Ovary (tissue), 9 donors: ENCODE measurements around the gene LTBR. TPM values are rescaled to one million over a fixed set of nuclear protein-coding genes. Genes with fewer than 3 reads are reported as not detected.

ENCODE experiments used
- DNase-seq, 5 donors: peaks; one replicate each; pipeline ENCODE4 v3.0.0-alpha.2; 2019 to 2020
- H3K27ac ChIP-seq, 2 donors: fragments of 200-600 bp; one replicate each; pipeline versions ENCODE4 v1.5.1 to v1.8.0; 2019 to 2022
- H3K27me3 ChIP-seq: fragments of 200-600 bp; one replicate; pipeline ENCODE4 v1.8.0; 2022
- H3K36me3 ChIP-seq: fragments of 200-600 bp; sonication (generic); one replicate; pipeline ENCODE4 v1.5.1; 2019
- H3K4me1 ChIP-seq: one replicate; pipeline ENCODE4 v1.8.1; 2013; ENCODE audit warnings: mild to moderate bottlenecking, moderate library complexity; ENCODE audit not compliant: insufficient read depth
- H3K4me3 ChIP-seq: fragments of 200-600 bp; sonication (generic); one replicate; pipeline ENCODE4 v1.5.1; 2017
- H3K9me3 ChIP-seq, 2 donors: fragments of 200-600 bp in 1 of 2; sonication (generic) in 1 of 2; one replicate each; pipeline versions ENCODE4 v1.5.1 to v1.8.1; 2013 to 2019; ENCODE audit warnings: mild to moderate bottlenecking in 1 of 2, moderate library complexity in 1 of 2
- CTCF ChIP-seq, 3 donors: fragments of 450-650 bp in 2 of 3; fragments of 200-600 bp in 1 of 3; IDR thresholded peaks; one replicate each; pipeline versions ENCODE4 v1.5.1 to v1.8.0; 2016 to 2022; ENCODE audit warnings: antibody characterized with exemption in 3 of 3, mild to moderate bottlenecking in 1 of 3
- EP300 ChIP-seq: sonication (generic); formaldehyde crosslinking; IDR thresholded peaks from one replicate; pipeline ENCODE4 v1.6.1; 2017; ENCODE audit warnings: antibody characterized with exemption
- POLR2A ChIP-seq: fragments of 450-650 bp; IDR thresholded peaks from one replicate; pipeline ENCODE4 v1.6.1; 2017; ENCODE audit warnings: antibody characterized with exemption, mild to moderate bottlenecking, moderate library complexity
- whole genome bisulfite sequencing, 3 donors: extraction: QIAGEN DNeasy Blood & Tissue Kit in 1 of 3; methylation state at CpG; one replicate each; pipeline versions ENCODE4 v1.1.5 to v1.1.7; 2013 to 2017; 5-methylcytosine and 5-hydroxymethylcytosine counted together
- intact Hi-C, 4 donors: fragments of 100-400 bp; cut with DNase I; formaldehyde crosslinking; loops; one replicate each; pipeline versions ENCODE4 v1.11.0 to v1.15.1; 2022 to 2023
- polyA plus RNA-seq, 2 donors: library from polyadenylated mRNA; stranded (reverse); fragments of 200-250 nt in 1 of 2; fragments of 350-450 nt in 1 of 2; fragmentation: Illumina TruSeq in 1 of 2; extraction: RNeasy Lipid Tissue Mini Kit (QIAGEN cat#74804) in 1 of 2; gene quantifications; one replicate each; pipeline ENCODE4 v1.2.3, GENCODE V29; 2013 to 2014
- total RNA-seq, 7 donors: library from RNA; depleted of rRNA in 2 of 7; stranded (reverse); fragments of >200 nt in 2 of 7; fragmentation: NEBNext Ultra II Directional in 3 of 7; extraction: Animal tissue kit (Norgen Biotek cat#: 25700) in 3 of 7; gene quantifications; one replicate each; pipeline versions ENCODE4 v1.1.0 to v1.2.4, GENCODE V29; 2016 to 2023
- donor health status: DM: no; HTN: no; CAD: no; lungs with moderate emphysema.
- donor health status: DM: no; HTN: no; CAD: no.
- donor health status: Bipolar disorder and iron deficiency.
- donor health status: DM: yes; HTN: yes; CAD: no.
- donor health status: DM: no; HTN: no; CAD: no.
- donor health status: DM: yes; HTN: yes; CAD: no.

LTBR gene
- total and polyA plus RNA-seq, 9 donors, result 21.9 to 131 (median 75.3) TPM

- TF ChIP-seq EP300 (no peak), CTCF (IDR thresholded peaks at IDR 0.05) (no peak), POLR2A (no peak)
- peak; percentile 47 to 59 (median 53) for DNase-seq
- peaks cover 10% of the 10 kb centered on the region for H3K4me1 ChIP-seq
- no peaks in the 10 kb centered on the region for H3K27me3 ChIP-seq
- peak overlapping the region; percentile 69 for H3K4me3 ChIP-seq
- H3K36me3 ChIP-seq, result no peaks in the 10 kb centered on the region
- no peaks in the 10 kb centered on the region for H3K9me3 ChIP-seq
- intact Hi-C loops, result loop anchor here in 3 of 4 donors (5.0 kb wide), 1 partner anchor 47 kb away; no protein-coding TSS in a partner anchor
- 27 to 36% (median 31%) methylated on average over 32 to 36 of the region's 36 CpGs for WGBS, 3 donors
- H3K27ac ChIP-seq, result peak overlapping the region; percentile 89 to 91
Measured at GRCh38 chr12:6384499-6385436, 806 bp downstream of the LTBR start.

- no peaks in the 10 kb centered on the region for H3K27me3 ChIP-seq
- TF ChIP-seq POLR2A (no peak), CTCF (IDR thresholded peaks at IDR 0.05) (no peak), EP300 (no peak)
- 79 to 81% (median 80%) methylated on average over 11 of the region's 11 CpGs for WGBS, 3 donors
- DNase-seq, result no peak
- H3K36me3 ChIP-seq, result no peaks in the 10 kb centered on the region
- peaks cover 10% of the 10 kb centered on the region for H3K4me1 ChIP-seq
- intact Hi-C loops, result no loop called here
- no peaks in the 10 kb centered on the region for H3K9me3 ChIP-seq
- H3K4me3 ChIP-seq, result no peak overlapping the region
- H3K27ac ChIP-seq, result peak overlapping the region in 1 of 2 donors; percentile 30
Measured at GRCh38 chr12:6386038-6386437, 2.1 kb downstream of the LTBR start.

- Histone ChIP-seq H3K27ac (no peak overlapping the region), H3K4me1 (peaks cover 10% of the 10 kb centered on the region), H3K36me3 (no peaks in the 10 kb centered on the region), H3K27me3 (no peaks in the 10 kb centered on the region), H3K4me3 (no peak overlapping the region), H3K9me3 (no peaks in the 10 kb centered on the region)
- WGBS, 3 donors, result 58 to 72% (median 64%) methylated on average over 1 of the region's 1 CpG
- intact Hi-C loops, result no loop called here
- no peak for DNase-seq
- TF ChIP-seq CTCF (IDR thresholded peaks at IDR 0.05) (no peak), EP300 (no peak), POLR2A (no peak)
Measured at GRCh38 chr12:6386491-6386890, 2.5 kb downstream of the LTBR start.

GRCh38 chr12:6387541-6387940 is 3.6 kb downstream of the LTBR start:
- Histone ChIP-seq H3K36me3 (no peaks in the 10 kb centered on the region), H3K27ac (no peak overlapping the region), H3K9me3 (no peaks in the 10 kb centered on the region), H3K4me1 (peaks cover 11% of the 10 kb centered on the region), H3K4me3 (no peak overlapping the region), H3K27me3 (no peaks in the 10 kb centered on the region)
- WGBS, 3 donors, result 91 to 93% (median 92%) methylated on average over 7 of the region's 7 CpGs
- no peak for TF ChIP-seq POLR2A
- no peak for TF ChIP-seq CTCF (IDR thresholded peaks at IDR 0.05)
- TF ChIP-seq EP300, result no peak
- intact Hi-C loops, result no loop called here
- no peak for DNase-seq
